Gastrocnemius medialis (tissue), 4 donors: ENCODE measurements around the gene IMMT. TPM values are rescaled to one million over a fixed set of nuclear protein-coding genes. Genes with fewer than 3 reads are reported as not detected.
A peak's percentile ranks its signal among the peaks of the same experiment; 100 is the strongest.

Experiments
- ATAC-seq, 2 donors: fragments of 150-250 bp; one replicate each; pipeline ENCODE4 v1.9.1; 2016
- DNase-seq, 2 donors: peaks; one replicate each; pipeline ENCODE4 v3.0.0-alpha.2; 2019
- H3K27ac ChIP-seq, 4 donors: fragments of 200-600 bp; sonication (generic); 1 replicate in 1 of 4; 2 replicates in 3 of 4; pipeline ENCODE4 v1.5.1; 2016 to 2018; ENCODE audit warnings: mild to moderate bottlenecking in 2 of 4, moderate library complexity in 1 of 4
- H3K27me3 ChIP-seq, 3 donors: fragments of 200-600 bp; sonication (generic) in 2 of 3; 1 replicate in 1 of 3; 2 replicates in 2 of 3; pipeline versions ENCODE4 v1.5.1 to v1.6.0; 2016 to 2019; ENCODE audit warnings: mild to moderate bottlenecking in 1 of 3, moderate library complexity in 1 of 3
- H3K36me3 ChIP-seq, 2 donors: fragments of 200-600 bp; sonication (generic) in 1 of 2; one replicate each; pipeline ENCODE4 v1.5.1; 2017 to 2018
- H3K4me1 ChIP-seq, 2 donors: fragments of 200-600 bp; sonication (generic) in 1 of 2; one replicate each; pipeline ENCODE4 v1.5.1; 2016 to 2017; ENCODE audit warnings: mild to moderate bottlenecking in 2 of 2
- H3K4me3 ChIP-seq, 4 donors: fragments of 200-600 bp; sonication (generic) in 3 of 4; 1 replicate in 1 of 4; 2 replicates in 3 of 4; pipeline ENCODE4 v1.5.1; 2016 to 2019; ENCODE audit warnings: mild to moderate bottlenecking in 2 of 4
- H3K9me3 ChIP-seq, 3 donors: fragments of 200-600 bp; sonication (generic) in 2 of 3; 1 replicate in 1 of 3; 2 replicates in 2 of 3; pipeline ENCODE4 v1.5.1; 2016 to 2019
- CTCF ChIP-seq, 5 experiments: fragments of 450-650 bp in 3 of 5; fragments of 200-600 bp in 2 of 5; sonication (generic) in 2 of 5; IDR thresholded peaks in 4 of 5; conservative IDR thresholded peaks in 1 of 5; 1 replicate in 4 of 5; 2 replicates in 1 of 5; pipeline ENCODE4 v1.5.1; 2016 to 2019; ENCODE audit warnings: antibody characterized with exemption in 5 of 5, mild to moderate bottlenecking in 3 of 5, moderate library complexity in 3 of 5
- POLR2A ChIP-seq, 2 donors: fragments of 450-650 bp; IDR thresholded peaks; one replicate each; pipeline ENCODE4 v1.6.1; 2017; ENCODE audit warnings: antibody characterized with exemption in 2 of 2, mild to moderate bottlenecking in 2 of 2, moderate library complexity in 2 of 2
- in situ Hi-C, 4 donors: fragments of 200-750 bp; cut with MboI; loops; one replicate each; pipeline versions ENCODE4 v1.15.0 to v1.8.0; 2017; ENCODE audit warnings: low sequenced_read_pairs in 4 of 4
- intact Hi-C: fragments of 100-400 bp; cut with DNase I; formaldehyde crosslinking; loops from one replicate; pipeline ENCODE4 v1.15.1; 2023; ENCODE audit warnings: low total_unique reads
- total RNA-seq, 4 donors: library from RNA; depleted of rRNA; stranded (reverse); fragments of >200 nt; gene quantifications; one replicate each; pipeline versions ENCODE4 v1.1.0 to v1.2.3, GENCODE V29; 2016

The IMMT gene
- total RNA-seq, 4 donors from 2014 or later, result 83.5 to 153 (median 127) TPM

GRCh38 chr2:86213699-86214502, 18.6 kb upstream of the IMMT start:
- Histone ChIP-seq H3K4me3 (no peak overlapping the region), H3K9me3 (no peaks in the 10 kb centered on the region), H3K27me3 (no peaks in the 10 kb centered on the region), H3K36me3 (peaks cover 2 to 58% of the 10 kb centered on the region in 2 donors), H3K4me1 (peaks cover 0 to 5% of the 10 kb centered on the region in 2 donors), H3K27ac (peak overlapping the region in 2 of 4 donors; percentile 5 to 27)
- in situ Hi-C loops, result loop anchor here in 2 of 4 donors (10.0 to 25.0 kb wide), 3 partner anchors 151 to 398 kb away; partner anchors contain the start of genes CHMP3 (in 1 of the 2) and RNF103 (in 1 of the 2)
- no peak for ATAC-seq
- intact Hi-C loops, result no loop called here
- TF ChIP-seq POLR2A (IDR thresholded peaks at IDR 0.05), result no peak
- no peak for TF ChIP-seq CTCF (IDR thresholded peaks at IDR 0.05 in 4 of 5, conservative IDR thresholded peaks at IDR 0.05 in 1 of 5)
- DNase-seq, result no peak

GRCh38 chr2:86213056-86213455, 17.8 kb upstream of the IMMT start:
- Histone ChIP-seq H3K27ac (peak overlapping the region in 2 of 4 donors; percentile 7 to 27), H3K36me3 (peaks cover 5 to 67% of the 10 kb centered on the region in 2 donors), H3K9me3 (no peaks in the 10 kb centered on the region), H3K4me3 (no peak overlapping the region), H3K4me1 (peaks cover 0 to 5% of the 10 kb centered on the region in 2 donors), H3K27me3 (no peaks in the 10 kb centered on the region)
- no peak for TF ChIP-seq CTCF (IDR thresholded peaks at IDR 0.05 in 4 of 5, conservative IDR thresholded peaks at IDR 0.05 in 1 of 5)
- no peak for TF ChIP-seq POLR2A (IDR thresholded peaks at IDR 0.05)
- DNase-seq (no peak), ATAC-seq (no peak)
- in situ Hi-C loops, result loop anchor here in 2 of 4 donors (10.0 to 25.0 kb wide), 3 partner anchors 152 to 399 kb away; partner anchors contain the start of genes CHMP3 (in 1 of the 2) and RNF103 (in 1 of the 2)
- intact Hi-C loops, result no loop called here

- peaks cover 7 to 79% of the 10 kb centered on the region in 2 donors for H3K36me3 ChIP-seq
- H3K27ac ChIP-seq, result no peak overlapping the region
- TF ChIP-seq POLR2A (IDR thresholded peaks at IDR 0.05) (no peak), CTCF (IDR thresholded peaks at IDR 0.05 in 4 of 5, conservative IDR thresholded peaks at IDR 0.05 in 1 of 5) (no peak)
- no peaks in the 10 kb centered on the region for H3K4me1 ChIP-seq
- no peak overlapping the region for H3K4me3 ChIP-seq
- intact Hi-C loops (no loop called here), in situ Hi-C loops (loop anchor here in 2 of 4 donors (10.0 to 25.0 kb wide), 3 partner anchors 153 to 401 kb away; partner anchors contain the start of genes CHMP3 (in 1 of the 2) and RNF103 (in 1 of the 2))
- H3K27me3 ChIP-seq, result no peaks in the 10 kb centered on the region
- DNase-seq, result no peak
- no peaks in the 10 kb centered on the region for H3K9me3 ChIP-seq
- ATAC-seq, result no peak
These were observed 16.5 kb upstream of the IMMT start for GRCh38 chr2:86211796-86212188.

GRCh38 chr2:86211033-86211795, 16.0 kb upstream of the IMMT start:
- Histone ChIP-seq H3K27me3 (no peaks in the 10 kb centered on the region), H3K4me1 (no peaks in the 10 kb centered on the region), H3K9me3 (no peaks in the 10 kb centered on the region), H3K4me3 (no peak overlapping the region), H3K36me3 (peaks cover 7 to 85% of the 10 kb centered on the region in 2 donors), H3K27ac (no peak overlapping the region)
- no peak for DNase-seq
- intact Hi-C loops (no loop called here), in situ Hi-C loops (loop anchor here in 2 of 4 donors (10.0 to 25.0 kb wide), 3 partner anchors 154 to 401 kb away; partner anchors contain the start of genes CHMP3 (in 1 of the 2) and RNF103 (in 1 of the 2))
- no peak for ATAC-seq
- TF ChIP-seq CTCF (IDR thresholded peaks at IDR 0.05 in 4 of 5, conservative IDR thresholded peaks at IDR 0.05 in 1 of 5) (no peak), POLR2A (IDR thresholded peaks at IDR 0.05) (no peak)
